ENCODE data around the gene FAM168A.

Gene FAM168A

GRCh38 chr11:73495731-73496130 is 102.2 kb downstream of the FAM168A start:
- ATAC-seq, result no peak
- TF ChIP-seq ZNF70 (CRISPR knock-in tag; IDR thresholded peaks at IDR 0.05) (no peak), ZC3H10 (CRISPR knock-in tag; IDR thresholded peaks at IDR 0.05) (no peak), OSR1 (CRISPR knock-in tag; IDR thresholded peaks at IDR 0.05) (no peak), ARNTL (CRISPR knock-in tag; IDR thresholded peaks at IDR 0.05; ENCODE audit: borderline replicate concordance, low read depth) (no peak), ZFP30 (CRISPR knock-in tag; IDR thresholded peaks at IDR 0.05) (no peak), ESRRG (CRISPR knock-in tag; IDR thresholded peaks at IDR 0.05) (no peak), SNAI2 (CRISPR knock-in tag; IDR thresholded peaks at IDR 0.05) (no peak), ZNF8 (CRISPR knock-in tag; IDR thresholded peaks at IDR 0.05) (no peak), TOX (CRISPR knock-in tag; IDR thresholded peaks at IDR 0.05; ENCODE audit: borderline replicate concordance) (no peak), ISL1 (CRISPR knock-in tag; IDR thresholded peaks at IDR 0.05) (no peak), RARB (CRISPR knock-in tag; IDR thresholded peaks at IDR 0.05) (no peak)
- TF ChIP-seq, protein P1, sequence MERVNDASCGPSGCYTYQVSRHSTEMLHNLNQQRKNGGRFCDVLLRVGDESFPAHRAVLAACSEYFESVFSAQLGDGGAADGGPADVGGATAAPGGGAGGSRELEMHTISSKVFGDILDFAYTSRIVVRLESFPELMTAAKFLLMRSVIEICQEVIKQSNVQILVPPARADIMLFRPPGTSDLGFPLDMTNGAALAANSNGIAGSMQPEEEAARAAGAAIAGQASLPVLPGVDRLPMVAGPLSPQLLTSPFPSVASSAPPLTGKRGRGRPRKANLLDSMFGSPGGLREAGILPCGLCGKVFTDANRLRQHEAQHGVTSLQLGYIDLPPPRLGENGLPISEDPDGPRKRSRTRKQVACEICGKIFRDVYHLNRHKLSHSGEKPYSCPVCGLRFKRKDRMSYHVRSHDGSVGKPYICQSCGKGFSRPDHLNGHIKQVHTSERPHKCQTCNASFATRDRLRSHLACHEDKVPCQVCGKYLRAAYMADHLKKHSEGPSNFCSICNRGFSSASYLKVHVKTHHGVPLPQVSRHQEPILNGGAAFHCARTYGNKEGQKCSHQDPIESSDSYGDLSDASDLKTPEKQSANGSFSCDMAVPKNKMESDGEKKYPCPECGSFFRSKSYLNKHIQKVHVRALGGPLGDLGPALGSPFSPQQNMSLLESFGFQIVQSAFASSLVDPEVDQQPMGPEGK (CRISPR knock-in tag; IDR thresholded peaks at IDR 0.05; ENCODE audit: borderline replicate concordance), result no peak
- TF ChIP-seq, protein P2, sequence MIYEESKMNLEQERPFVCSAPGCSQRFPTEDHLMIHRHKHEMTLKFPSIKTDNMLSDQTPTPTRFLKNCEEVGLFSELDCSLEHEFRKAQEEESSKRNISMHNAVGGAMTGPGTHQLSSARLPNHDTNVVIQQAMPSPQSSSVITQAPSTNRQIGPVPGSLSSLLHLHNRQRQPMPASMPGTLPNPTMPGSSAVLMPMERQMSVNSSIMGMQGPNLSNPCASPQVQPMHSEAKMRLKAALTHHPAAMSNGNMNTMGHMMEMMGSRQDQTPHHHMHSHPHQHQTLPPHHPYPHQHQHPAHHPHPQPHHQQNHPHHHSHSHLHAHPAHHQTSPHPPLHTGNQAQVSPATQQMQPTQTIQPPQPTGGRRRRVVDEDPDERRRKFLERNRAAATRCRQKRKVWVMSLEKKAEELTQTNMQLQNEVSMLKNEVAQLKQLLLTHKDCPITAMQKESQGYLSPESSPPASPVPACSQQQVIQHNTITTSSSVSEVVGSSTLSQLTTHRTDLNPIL (CRISPR knock-in tag; IDR thresholded peaks at IDR 0.05; ENCODE audit: low read depth), result no peak

- ATAC-seq, result peak; percentile 89
- TF ChIP-seq ISL1 (CRISPR knock-in tag; IDR thresholded peaks at IDR 0.05) (no peak), PPARA (CRISPR knock-in tag; IDR thresholded peaks at IDR 0.05; ENCODE audit: borderline replicate concordance) (no peak), ARNTL (CRISPR knock-in tag; IDR thresholded peaks at IDR 0.05; ENCODE audit: borderline replicate concordance, low read depth) (no peak), OSR1 (CRISPR knock-in tag; IDR thresholded peaks at IDR 0.05) (no peak), TCF4 (CRISPR knock-in tag; IDR thresholded peaks at IDR 0.05; ENCODE audit: borderline replicate concordance) (no peak)
- TF ChIP-seq, protein P3, sequence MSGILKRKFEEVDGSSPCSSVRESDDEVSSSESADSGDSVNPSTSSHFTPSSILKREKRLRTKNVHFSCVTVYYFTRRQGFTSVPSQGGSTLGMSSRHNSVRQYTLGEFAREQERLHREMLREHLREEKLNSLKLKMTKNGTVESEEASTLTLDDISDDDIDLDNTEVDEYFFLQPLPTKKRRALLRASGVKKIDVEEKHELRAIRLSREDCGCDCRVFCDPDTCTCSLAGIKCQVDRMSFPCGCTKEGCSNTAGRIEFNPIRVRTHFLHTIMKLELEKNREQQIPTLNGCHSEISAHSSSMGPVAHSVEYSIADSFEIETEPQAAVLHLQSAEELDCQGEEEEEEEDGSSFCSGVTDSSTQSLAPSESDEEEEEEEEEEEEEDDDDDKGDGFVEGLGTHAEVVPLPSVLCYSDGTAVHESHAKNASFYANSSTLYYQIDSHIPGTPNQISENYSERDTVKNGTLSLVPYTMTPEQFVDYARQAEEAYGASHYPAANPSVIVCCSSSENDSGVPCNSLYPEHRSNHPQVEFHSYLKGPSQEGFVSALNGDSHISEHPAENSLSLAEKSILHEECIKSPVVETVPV (CRISPR knock-in tag; IDR thresholded peaks at IDR 0.05), result no peak
Observed at GRCh38 chr11:73493956-73494598, 103.8 kb downstream of the FAM168A start.

- ATAC-seq, result no peak
- no peak for TF ChIP-seq ZFP30 (CRISPR knock-in tag; IDR thresholded peaks at IDR 0.05)
- no peak for TF ChIP-seq ESRRG (CRISPR knock-in tag; IDR thresholded peaks at IDR 0.05)
- no peak for TF ChIP-seq TOX (CRISPR knock-in tag; IDR thresholded peaks at IDR 0.05; ENCODE audit: borderline replicate concordance)
- TF ChIP-seq ZNF565 (CRISPR knock-in tag; conservative IDR thresholded peaks at IDR 0.05; ENCODE audit: low read depth), result no peak
- TF ChIP-seq ZNF70 (CRISPR knock-in tag; IDR thresholded peaks at IDR 0.05), result no peak
- no peak for TF ChIP-seq ZFP3 (CRISPR knock-in tag; IDR thresholded peaks at IDR 0.05)
- no peak for TF ChIP-seq ZNF8 (CRISPR knock-in tag; IDR thresholded peaks at IDR 0.05)
- TF ChIP-seq, protein P2 (CRISPR knock-in tag; IDR thresholded peaks at IDR 0.05; ENCODE audit: low read depth), result no peak
- TF ChIP-seq PPARA (CRISPR knock-in tag; IDR thresholded peaks at IDR 0.05; ENCODE audit: borderline replicate concordance), result no peak
Observed at GRCh38 chr11:73481626-73482025, 116.3 kb downstream of the FAM168A start.

GRCh38 chr11:73480677-73481076 is 117.2 kb downstream of the FAM168A start:
- no peak for ATAC-seq
- TF ChIP-seq ZFP30 (CRISPR knock-in tag; IDR thresholded peaks at IDR 0.05) (no peak), ESRRG (CRISPR knock-in tag; IDR thresholded peaks at IDR 0.05) (no peak), RARB (CRISPR knock-in tag; IDR thresholded peaks at IDR 0.05) (no peak), GLIS3 (CRISPR knock-in tag; IDR thresholded peaks at IDR 0.05) (no peak), CSDC2 (CRISPR knock-in tag; IDR thresholded peaks at IDR 0.05) (no peak)
- TF ChIP-seq, protein P3 (CRISPR knock-in tag; IDR thresholded peaks at IDR 0.05), result no peak
- TF ChIP-seq, protein P4, sequence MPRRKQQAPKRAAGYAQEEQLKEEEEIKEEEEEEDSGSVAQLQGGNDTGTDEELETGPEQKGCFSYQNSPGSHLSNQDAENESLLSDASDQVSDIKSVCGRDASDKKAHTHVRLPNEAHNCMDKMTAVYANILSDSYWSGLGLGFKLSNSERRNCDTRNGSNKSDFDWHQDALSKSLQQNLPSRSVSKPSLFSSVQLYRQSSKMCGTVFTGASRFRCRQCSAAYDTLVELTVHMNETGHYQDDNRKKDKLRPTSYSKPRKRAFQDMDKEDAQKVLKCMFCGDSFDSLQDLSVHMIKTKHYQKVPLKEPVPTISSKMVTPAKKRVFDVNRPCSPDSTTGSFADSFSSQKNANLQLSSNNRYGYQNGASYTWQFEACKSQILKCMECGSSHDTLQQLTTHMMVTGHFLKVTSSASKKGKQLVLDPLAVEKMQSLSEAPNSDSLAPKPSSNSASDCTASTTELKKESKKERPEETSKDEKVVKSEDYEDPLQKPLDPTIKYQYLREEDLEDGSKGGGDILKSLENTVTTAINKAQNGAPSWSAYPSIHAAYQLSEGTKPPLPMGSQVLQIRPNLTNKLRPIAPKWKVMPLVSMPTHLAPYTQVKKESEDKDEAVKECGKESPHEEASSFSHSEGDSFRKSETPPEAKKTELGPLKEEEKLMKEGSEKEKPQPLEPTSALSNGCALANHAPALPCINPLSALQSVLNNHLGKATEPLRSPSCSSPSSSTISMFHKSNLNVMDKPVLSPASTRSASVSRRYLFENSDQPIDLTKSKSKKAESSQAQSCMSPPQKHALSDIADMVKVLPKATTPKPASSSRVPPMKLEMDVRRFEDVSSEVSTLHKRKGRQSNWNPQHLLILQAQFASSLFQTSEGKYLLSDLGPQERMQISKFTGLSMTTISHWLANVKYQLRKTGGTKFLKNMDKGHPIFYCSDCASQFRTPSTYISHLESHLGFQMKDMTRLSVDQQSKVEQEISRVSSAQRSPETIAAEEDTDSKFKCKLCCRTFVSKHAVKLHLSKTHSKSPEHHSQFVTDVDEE (CRISPR knock-in tag; IDR thresholded peaks at IDR 0.05), result no peak
- TF ChIP-seq, protein P2 (CRISPR knock-in tag; IDR thresholded peaks at IDR 0.05; ENCODE audit: low read depth), result no peak
- TF ChIP-seq, protein P1 (CRISPR knock-in tag; IDR thresholded peaks at IDR 0.05; ENCODE audit: borderline replicate concordance), result no peak
